ENCODE measurements around the gene EFCAB12. TPM values are rescaled to one million over a fixed set of nuclear protein-coding genes. Genes with fewer than 3 reads are reported as not detected.

Gene EFCAB12
- polyA plus RNA-seq, 3 donors = 4.2 to 6.9 (median 5.7) TPM

Other genes starting within 250 kb of the EFCAB12 start
- gene CNBP, start 244.7 kb downstream of the EFCAB12 start, polyA plus RNA-seq (ENCODE audit: insufficient read length in 3 of 3) = 100 to 1,000 TPM; 355 to 394 (median 370) TPM
- 100 to 1,000 TPM; 158 to 174 (median 168) TPM for gene COPG1, start 179.0 kb downstream of the EFCAB12 start, polyA plus RNA-seq (ENCODE audit: insufficient read length in 3 of 3)
- 10 to 100 TPM; 49.4 to 57.1 (median 50.2) TPM for gene HMCES, start 149.8 kb downstream of the EFCAB12 start, polyA plus RNA-seq (ENCODE audit: insufficient read length in 3 of 3)
- 10 to 100 TPM; 41.8 to 50.0 (median 42.6) TPM for gene MBD4, start 11.3 kb upstream of the EFCAB12 start, polyA plus RNA-seq (ENCODE audit: insufficient read length in 3 of 3)
- gene IFT122, start 11.6 kb upstream of the EFCAB12 start, polyA plus RNA-seq (ENCODE audit: insufficient read length in 3 of 3) = 10 to 100 TPM; 57.1 to 61.8 (median 59.1) TPM
- under 1 TPM; 0.07 to 0.34 (median 0.10) TPM for gene RHO, start 100.0 kb upstream of the EFCAB12 start, polyA plus RNA-seq (ENCODE audit: insufficient read length in 3 of 3)
- gene H1-8, start 114.5 kb upstream of the EFCAB12 start, polyA plus RNA-seq (ENCODE audit: insufficient read length in 3 of 3) = not detected
- gene PLXND1, start 178.0 kb upstream of the EFCAB12 start, polyA plus RNA-seq (ENCODE audit: insufficient read length in 3 of 3) = 100 to 1,000 TPM; 135 to 142 (median 137) TPM

Data from renal pelvis (tissue), 3 donors.